HG03139 (cell line): Measurements from ENCODE around the gene MORN5.

Source experiments
- ATAC-seq: cut with Tn5 transposase; IDR thresholded peaks from one replicate; pipeline ENCODE4 v1.9.1; 2021; ENCODE audit not compliant: unreplicated experiment

MORN5 gene

GRCh38 chr9:122190597-122191381, 31.1 kb downstream of the MORN5 start:
- no peak for ATAC-seq

GRCh38 chr9:122191584-122191983, 31.9 kb downstream of the MORN5 start:
- no peak for ATAC-seq

GRCh38 chr9:122192261-122192875, 32.7 kb downstream of the MORN5 start:
- ATAC-seq, result no peak

GRCh38 chr9:122192914-122193525, 33.3 kb downstream of the MORN5 start:
- ATAC-seq, result no peak

GRCh38 chr9:122193651-122194050, 33.9 kb downstream of the MORN5 start:
- ATAC-seq, result no peak

GRCh38 chr9:122195875-122196274, 36.2 kb downstream of the MORN5 start:
- ATAC-seq, result no peak

- no peak for ATAC-seq
Measured at GRCh38 chr9:122197426-122197825, 37.7 kb downstream of the MORN5 start.

- no peak for ATAC-seq
Measured at GRCh38 chr9:122197882-122198281, 38.2 kb downstream of the MORN5 start.

GRCh38 chr9:122200960-122201595, 41.4 kb downstream of the MORN5 start:
- no peak for ATAC-seq

GRCh38 chr9:122201641-122202040, 41.9 kb downstream of the MORN5 start:
- ATAC-seq, result no peak

- no peak for ATAC-seq
Measured at GRCh38 chr9:122202111-122202510, 42.4 kb downstream of the MORN5 start.

GRCh38 chr9:122204055-122204454, 44.3 kb downstream of the MORN5 start:
- no peak for ATAC-seq

GRCh38 chr9:122204491-122204890, 44.8 kb downstream of the MORN5 start:
- no peak for ATAC-seq

GRCh38 chr9:122205176-122205575, 45.5 kb downstream of the MORN5 start:
- no peak for ATAC-seq

GRCh38 chr9:122206118-122207046, 46.7 kb downstream of the MORN5 start:
- no peak for ATAC-seq

GRCh38 chr9:122207096-122207495, 47.4 kb downstream of the MORN5 start:
- ATAC-seq, result no peak

- no peak for ATAC-seq
Measured at GRCh38 chr9:122209451-122209850, 49.7 kb downstream of the MORN5 start.

GRCh38 chr9:122212473-122213004, 52.8 kb downstream of the MORN5 start:
- no peak for ATAC-seq

- ATAC-seq, result no peak
Measured at GRCh38 chr9:122213102-122213588, 53.4 kb downstream of the MORN5 start.
